GM18505 (cell line): ENCODE data around the gene DNASE1L1.

Source experiments
- ATAC-seq: cut with Tn5 transposase; IDR thresholded peaks from one replicate; pipeline ENCODE4 v1.9.1; 2021; ENCODE audit not compliant: unreplicated experiment
- POLR2A ChIP-seq: IDR thresholded peaks from 4 replicates; pipeline ENCODE4 v1.6.1; 2011; ENCODE audit warnings: borderline replicate concordance; ENCODE audit not compliant: insufficient read depth, insufficient read length; ENCODE audit errors: extremely low read depth

Gene DNASE1L1

GRCh38 chrX:154358829-154359228 is 50.2 kb downstream of the DNASE1L1 start:
- ATAC-seq, result no peak
- no peak for TF ChIP-seq POLR2A

- no peak for ATAC-seq
- TF ChIP-seq POLR2A, result no peak
These were observed 51.0 kb downstream of the DNASE1L1 start for GRCh38 chrX:154358011-154358410.

- ATAC-seq, result no peak
- no peak for TF ChIP-seq POLR2A
These were observed 51.8 kb downstream of the DNASE1L1 start for GRCh38 chrX:154357205-154357604.

- no peak for ATAC-seq
- no peak for TF ChIP-seq POLR2A
These were observed 52.5 kb downstream of the DNASE1L1 start for GRCh38 chrX:154356596-154356995.

- ATAC-seq, result no peak
- no peak for TF ChIP-seq POLR2A
These were observed 53.3 kb downstream of the DNASE1L1 start for GRCh38 chrX:154355776-154356140.

GRCh38 chrX:154355094-154355775 is 53.8 kb downstream of the DNASE1L1 start:
- no peak for TF ChIP-seq POLR2A
- ATAC-seq, result no peak

GRCh38 chrX:154354516-154354915 is 54.5 kb downstream of the DNASE1L1 start:
- TF ChIP-seq POLR2A, result no peak

GRCh38 chrX:154354013-154354412 is 55.0 kb downstream of the DNASE1L1 start:
- no peak for TF ChIP-seq POLR2A
- ATAC-seq, result no peak

More at GRCh38 chrX:154354516-154354915, 54.5 kb downstream of the DNASE1L1 start:
- no peak for ATAC-seq

- ATAC-seq, result no peak
- no peak for TF ChIP-seq POLR2A
These were observed 55.7 kb downstream of the DNASE1L1 start for GRCh38 chrX:154353172-154353843.

GRCh38 chrX:154352466-154352865 is 56.6 kb downstream of the DNASE1L1 start:
- ATAC-seq, result no peak
- no peak for TF ChIP-seq POLR2A

GRCh38 chrX:154352012-154352401 is 57.0 kb downstream of the DNASE1L1 start:
- ATAC-seq, result no peak
- TF ChIP-seq POLR2A, result no peak
